GM23338 (cell line): ENCODE results near the gene COX8A. TPM values are rescaled to one million over a fixed set of nuclear protein-coding genes. Genes with fewer than 3 reads are reported as not detected.

Experiments
- ATAC-seq: fragments of 200-7000 bp; cut with Tn5 transposase; 3 replicates; pipeline ENCODE4 v1.9.1; 2020
- DNase-seq: peaks from one replicate; pipeline ENCODE4 v3.0.0-alpha.2; 2015; ENCODE audit warnings: low spot score
- H2AFZ ChIP-seq: fragments of 200-600 bp; sonication (generic); 2 replicates; pipeline ENCODE4 v1.8.0; 2016; ENCODE audit warnings: antibody characterized with exemption, mild to moderate bottlenecking, moderate library complexity
- H3F3A ChIP-seq: fragments of 200-600 bp; sonication (generic); replicated peaks from 2 replicates; pipeline ENCODE4 v1.8.0; 2017; ENCODE audit warnings: antibody characterized with exemption, mixed run types, low read depth
- H3K27ac ChIP-seq: fragments of 200-600 bp; sonication (generic); 2 replicates; pipeline ENCODE4 v1.6.1; 2016; ENCODE audit warnings: low read depth
- H3K27me3 ChIP-seq: fragments of 200-600 bp; sonication (generic); 2 replicates; pipeline ENCODE4 v1.8.0; 2016; ENCODE audit warnings: mild to moderate bottlenecking, mixed run types, moderate library complexity; ENCODE audit not compliant: insufficient read depth
- H3K36me3 ChIP-seq: fragments of 200-600 bp; sonication (generic); 2 replicates; pipeline ENCODE4 v1.8.0; 2016; ENCODE audit warnings: mild to moderate bottlenecking; ENCODE audit not compliant: insufficient read depth
- H3K4me1 ChIP-seq: fragments of 200-600 bp; sonication (generic); 2 replicates; pipeline ENCODE4 v1.8.0; 2016; ENCODE audit warnings: mild to moderate bottlenecking, moderate library complexity; ENCODE audit not compliant: insufficient read depth
- H3K4me2 ChIP-seq: fragments of 200-600 bp; sonication (generic); 2 replicates; pipeline ENCODE4 v1.7.1; 2017; ENCODE audit warnings: mixed run types
- H3K4me3 ChIP-seq: fragments of 200-600 bp; sonication (generic); 2 replicates; pipeline ENCODE4 v1.6.1; 2016; ENCODE audit warnings: mixed run types
- H3K79me2 ChIP-seq: fragments of 200-600 bp; sonication (generic); replicated peaks from 2 replicates; pipeline ENCODE4 v1.8.0; 2017; ENCODE audit warnings: mild to moderate bottlenecking; ENCODE audit not compliant: insufficient read depth
- H3K9me2 ChIP-seq: fragments of 200-600 bp; sonication (generic); 2 replicates; pipeline ENCODE4 v1.8.0; 2017; ENCODE audit not compliant: insufficient read depth
- H4K20me1 ChIP-seq: fragments of 200-600 bp; sonication (generic); replicated peaks from 2 replicates; pipeline ENCODE4 v1.8.0; 2017; ENCODE audit warnings: mild to moderate bottlenecking; ENCODE audit not compliant: insufficient read depth
- H3K27ac Mint-ChIP-seq: 2 replicates; pipeline ENCODE4 v1.8.0; 2020; ENCODE audit warnings: inconsistent platforms, mild to moderate bottlenecking, moderate library complexity, mixed read lengths
- H3K27me3 Mint-ChIP-seq: 3 replicates; pipeline ENCODE4 v1.8.0; 2022; ENCODE audit warnings: low read depth, mild to moderate bottlenecking, moderate library complexity, mixed read lengths, inconsistent platforms; ENCODE audit not compliant: insufficient read depth, poor library complexity
- H3K36me3 Mint-ChIP-seq: 3 replicates; pipeline ENCODE4 v1.8.0; 2021; ENCODE audit warnings: low read depth, mild to moderate bottlenecking, inconsistent platforms, moderate library complexity, mixed read lengths
- H3K4me1 Mint-ChIP-seq: 3 replicates; pipeline ENCODE4 v1.8.0; 2020; ENCODE audit warnings: mild to moderate bottlenecking, inconsistent platforms, mixed read lengths
- H3K4me3 Mint-ChIP-seq: 3 replicates; pipeline ENCODE4 v1.8.0; 2021; ENCODE audit warnings: moderate library complexity, mild to moderate bottlenecking, inconsistent platforms, mixed read lengths
- H3K9me3 Mint-ChIP-seq: 3 replicates; pipeline ENCODE4 v1.8.0; 2020; ENCODE audit warnings: moderate library complexity, mild to moderate bottlenecking, inconsistent platforms, mixed read lengths
- CREB1 ChIP-seq: fragments of 250-450 bp; sonication (Bioruptor Pico); IDR thresholded peaks from 2 replicates; pipeline ENCODE4 v1.5.0; 2020; ENCODE audit warnings: low read depth, mild to moderate bottlenecking, moderate library complexity
- EZH2 ChIP-seq: fragments of 200-600 bp; sonication (generic); IDR thresholded peaks from one replicate; pipeline ENCODE4 v1.8.0; 2017; ENCODE audit warnings: antibody characterized with exemption, mild to moderate bottlenecking, low read depth; ENCODE audit not compliant: unreplicated experiment
- EZH2phosphoT487 ChIP-seq: fragments of 200-600 bp; sonication (generic); IDR thresholded peaks from one replicate; pipeline ENCODE4 v1.8.1; 2018; ENCODE audit warnings: antibody characterized with exemption; ENCODE audit not compliant: unreplicated experiment
- JUNB ChIP-seq: IDR thresholded peaks from one replicate; pipeline ENCODE4 v1.6.1; 2016; ENCODE audit warnings: antibody characterized with exemption; ENCODE audit not compliant: unreplicated experiment
- NANOG ChIP-seq: IDR thresholded peaks from 2 replicates; pipeline ENCODE4 v1.6.1; 2016; ENCODE audit warnings: antibody characterized with exemption, borderline replicate concordance
- POLR2AphosphoS5 ChIP-seq: IDR thresholded peaks from 2 replicates; pipeline ENCODE4 v1.6.1; 2016; ENCODE audit warnings: antibody characterized with exemption, low read depth
- STAT1 ChIP-seq: IDR thresholded peaks from one replicate; pipeline ENCODE4 v1.6.1; 2016; ENCODE audit warnings: antibody characterized with exemption; ENCODE audit not compliant: unreplicated experiment
- ZNF114 ChIP-seq: fragments of 250-450 bp; sonication (Bioruptor Pico); IDR thresholded peaks from 2 replicates; pipeline ENCODE4 v1.5.0; 2020; ENCODE audit warnings: mild to moderate bottlenecking, moderate library complexity
- ZNF331 ChIP-seq: fragments of 250-450 bp; sonication (Bioruptor Pico); IDR thresholded peaks from 2 replicates; pipeline ENCODE4 v1.5.0; 2020; ENCODE audit warnings: low read depth, mild to moderate bottlenecking, moderate library complexity
- polyA plus RNA-seq: library from polyadenylated mRNA; unstranded; fragments of >200 nt; fragmentation: Nextera tagmentation; extraction: Ambion mirVana; gene quantifications from 2 replicates; pipeline ENCODE4 v1.2.1, GENCODE V29; 2016
- total RNA-seq: library from RNA; depleted of rRNA; stranded (reverse); fragments of >200 nt; shearing (Covaris generic); gene quantifications from 2 replicates; pipeline ENCODE4 v1.2.3, GENCODE V29; 2014
- TF ChIP-seq, protein P1 (sequence below), 2 experiments: fragments of 200-600 bp in 1 of 2; sonication (generic) in 1 of 2; conservative IDR thresholded peaks; 2 replicates each; pipeline versions ENCODE4 v1.5.1 to v1.6.1; 2016 to 2017; ENCODE audit warnings: antibody characterized with exemption in 2 of 2, low read depth in 2 of 2, mild to moderate bottlenecking in 2 of 2, moderate library complexity in 1 of 2
- TF ChIP-seq, protein P2 (sequence below): IDR thresholded peaks from 2 replicates; pipeline ENCODE4 v1.6.1; 2016; ENCODE audit warnings: antibody characterized with exemption
- TF ChIP-seq, protein P3 (sequence below): IDR thresholded peaks from one replicate; pipeline ENCODE4 v1.6.1; 2018; ENCODE audit warnings: antibody characterized with exemption; ENCODE audit not compliant: unreplicated experiment
- TF ChIP-seq, protein P4 (sequence below): fragments of 250-450 bp; sonication (Bioruptor Pico); IDR thresholded peaks from 2 replicates; pipeline ENCODE4 v1.5.0; 2020; ENCODE audit warnings: mild to moderate bottlenecking, moderate library complexity

The COX8A gene
- total and polyA plus RNA-seq, 2 experiments from 2014 or later, result 427 to 483 TPM

DNA sequence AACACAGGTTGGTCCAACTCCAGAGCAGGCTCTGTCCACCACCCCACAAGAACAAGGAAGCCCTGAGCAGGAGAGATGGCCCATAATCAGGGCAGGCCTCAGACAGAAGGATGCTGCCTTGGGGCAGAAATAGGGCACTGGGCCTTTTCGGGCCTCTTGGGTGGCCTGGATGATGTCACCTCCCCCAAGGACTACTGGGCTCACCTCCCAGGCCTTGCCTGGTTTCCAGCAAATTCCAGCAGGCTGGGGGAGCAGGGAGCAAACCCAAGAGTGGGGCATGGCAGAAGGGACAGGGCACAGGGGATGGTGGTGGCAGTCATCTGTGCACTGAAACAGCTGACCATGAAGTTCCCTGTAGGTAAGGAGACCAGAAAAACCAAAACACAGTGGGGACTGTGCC is 41.0 kb upstream of the COX8A start:
- DNase-seq (no peak), ATAC-seq (no peak)
- Mint-ChIP-seq H3K4me3 (no peak overlapping the region), H3K27me3 (peaks cover 8% of the 10 kb centered on the region), H3K36me3 (no peaks in the 10 kb centered on the region), H3K9me3 (no peaks in the 10 kb centered on the region), H3K4me1 (peaks cover 9% of the 10 kb centered on the region), H3K27ac (no peak overlapping the region)
- Histone ChIP-seq H3K4me1 (peaks cover 8% of the 10 kb centered on the region), H3K4me3 (no peak overlapping the region), H3K27me3 (peaks cover 12% of the 10 kb centered on the region), H3K36me3 (no peaks in the 10 kb centered on the region), H2AFZ (no peak overlapping the region), H3K79me2 (no peaks in the 10 kb centered on the region), H3K9me2 (no peaks in the 10 kb centered on the region), H4K20me1 (no peaks in the 10 kb centered on the region), H3F3A (peaks cover 10% of the 10 kb centered on the region), H3K27ac (no peak overlapping the region), H3K4me2 (no peak overlapping the region)
- TF ChIP-seq, protein P1, sequence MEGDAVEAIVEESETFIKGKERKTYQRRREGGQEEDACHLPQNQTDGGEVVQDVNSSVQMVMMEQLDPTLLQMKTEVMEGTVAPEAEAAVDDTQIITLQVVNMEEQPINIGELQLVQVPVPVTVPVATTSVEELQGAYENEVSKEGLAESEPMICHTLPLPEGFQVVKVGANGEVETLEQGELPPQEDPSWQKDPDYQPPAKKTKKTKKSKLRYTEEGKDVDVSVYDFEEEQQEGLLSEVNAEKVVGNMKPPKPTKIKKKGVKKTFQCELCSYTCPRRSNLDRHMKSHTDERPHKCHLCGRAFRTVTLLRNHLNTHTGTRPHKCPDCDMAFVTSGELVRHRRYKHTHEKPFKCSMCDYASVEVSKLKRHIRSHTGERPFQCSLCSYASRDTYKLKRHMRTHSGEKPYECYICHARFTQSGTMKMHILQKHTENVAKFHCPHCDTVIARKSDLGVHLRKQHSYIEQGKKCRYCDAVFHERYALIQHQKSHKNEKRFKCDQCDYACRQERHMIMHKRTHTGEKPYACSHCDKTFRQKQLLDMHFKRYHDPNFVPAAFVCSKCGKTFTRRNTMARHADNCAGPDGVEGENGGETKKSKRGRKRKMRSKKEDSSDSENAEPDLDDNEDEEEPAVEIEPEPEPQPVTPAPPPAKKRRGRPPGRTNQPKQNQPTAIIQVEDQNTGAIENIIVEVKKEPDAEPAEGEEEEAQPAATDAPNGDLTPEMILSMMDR (conservative IDR thresholded peaks at IDR 0.05; ENCODE audit: low read depth in 2 of 2), result no peak
- TF ChIP-seq ZNF114 (CRISPR knock-in tag) (no peak), STAT1 (no peak), JUNB (no peak), EZH2 (no peak), POLR2AphosphoS5 (no peak), NANOG (no peak), CREB1 (CRISPR knock-in tag) (no peak), EZH2phosphoT487 (no peak), ZNF331 (CRISPR knock-in tag) (no peak)
- TF ChIP-seq, protein P2, sequence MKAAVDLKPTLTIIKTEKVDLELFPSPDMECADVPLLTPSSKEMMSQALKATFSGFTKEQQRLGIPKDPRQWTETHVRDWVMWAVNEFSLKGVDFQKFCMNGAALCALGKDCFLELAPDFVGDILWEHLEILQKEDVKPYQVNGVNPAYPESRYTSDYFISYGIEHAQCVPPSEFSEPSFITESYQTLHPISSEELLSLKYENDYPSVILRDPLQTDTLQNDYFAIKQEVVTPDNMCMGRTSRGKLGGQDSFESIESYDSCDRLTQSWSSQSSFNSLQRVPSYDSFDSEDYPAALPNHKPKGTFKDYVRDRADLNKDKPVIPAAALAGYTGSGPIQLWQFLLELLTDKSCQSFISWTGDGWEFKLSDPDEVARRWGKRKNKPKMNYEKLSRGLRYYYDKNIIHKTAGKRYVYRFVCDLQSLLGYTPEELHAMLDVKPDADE, result no peak
- TF ChIP-seq, protein P3, sequence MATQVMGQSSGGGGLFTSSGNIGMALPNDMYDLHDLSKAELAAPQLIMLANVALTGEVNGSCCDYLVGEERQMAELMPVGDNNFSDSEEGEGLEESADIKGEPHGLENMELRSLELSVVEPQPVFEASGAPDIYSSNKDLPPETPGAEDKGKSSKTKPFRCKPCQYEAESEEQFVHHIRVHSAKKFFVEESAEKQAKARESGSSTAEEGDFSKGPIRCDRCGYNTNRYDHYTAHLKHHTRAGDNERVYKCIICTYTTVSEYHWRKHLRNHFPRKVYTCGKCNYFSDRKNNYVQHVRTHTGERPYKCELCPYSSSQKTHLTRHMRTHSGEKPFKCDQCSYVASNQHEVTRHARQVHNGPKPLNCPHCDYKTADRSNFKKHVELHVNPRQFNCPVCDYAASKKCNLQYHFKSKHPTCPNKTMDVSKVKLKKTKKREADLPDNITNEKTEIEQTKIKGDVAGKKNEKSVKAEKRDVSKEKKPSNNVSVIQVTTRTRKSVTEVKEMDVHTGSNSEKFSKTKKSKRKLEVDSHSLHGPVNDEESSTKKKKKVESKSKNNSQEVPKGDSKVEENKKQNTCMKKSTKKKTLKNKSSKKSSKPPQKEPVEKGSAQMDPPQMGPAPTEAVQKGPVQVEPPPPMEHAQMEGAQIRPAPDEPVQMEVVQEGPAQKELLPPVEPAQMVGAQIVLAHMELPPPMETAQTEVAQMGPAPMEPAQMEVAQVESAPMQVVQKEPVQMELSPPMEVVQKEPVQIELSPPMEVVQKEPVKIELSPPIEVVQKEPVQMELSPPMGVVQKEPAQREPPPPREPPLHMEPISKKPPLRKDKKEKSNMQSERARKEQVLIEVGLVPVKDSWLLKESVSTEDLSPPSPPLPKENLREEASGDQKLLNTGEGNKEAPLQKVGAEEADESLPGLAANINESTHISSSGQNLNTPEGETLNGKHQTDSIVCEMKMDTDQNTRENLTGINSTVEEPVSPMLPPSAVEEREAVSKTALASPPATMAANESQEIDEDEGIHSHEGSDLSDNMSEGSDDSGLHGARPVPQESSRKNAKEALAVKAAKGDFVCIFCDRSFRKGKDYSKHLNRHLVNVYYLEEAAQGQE, result no peak
- TF ChIP-seq, protein P4, sequence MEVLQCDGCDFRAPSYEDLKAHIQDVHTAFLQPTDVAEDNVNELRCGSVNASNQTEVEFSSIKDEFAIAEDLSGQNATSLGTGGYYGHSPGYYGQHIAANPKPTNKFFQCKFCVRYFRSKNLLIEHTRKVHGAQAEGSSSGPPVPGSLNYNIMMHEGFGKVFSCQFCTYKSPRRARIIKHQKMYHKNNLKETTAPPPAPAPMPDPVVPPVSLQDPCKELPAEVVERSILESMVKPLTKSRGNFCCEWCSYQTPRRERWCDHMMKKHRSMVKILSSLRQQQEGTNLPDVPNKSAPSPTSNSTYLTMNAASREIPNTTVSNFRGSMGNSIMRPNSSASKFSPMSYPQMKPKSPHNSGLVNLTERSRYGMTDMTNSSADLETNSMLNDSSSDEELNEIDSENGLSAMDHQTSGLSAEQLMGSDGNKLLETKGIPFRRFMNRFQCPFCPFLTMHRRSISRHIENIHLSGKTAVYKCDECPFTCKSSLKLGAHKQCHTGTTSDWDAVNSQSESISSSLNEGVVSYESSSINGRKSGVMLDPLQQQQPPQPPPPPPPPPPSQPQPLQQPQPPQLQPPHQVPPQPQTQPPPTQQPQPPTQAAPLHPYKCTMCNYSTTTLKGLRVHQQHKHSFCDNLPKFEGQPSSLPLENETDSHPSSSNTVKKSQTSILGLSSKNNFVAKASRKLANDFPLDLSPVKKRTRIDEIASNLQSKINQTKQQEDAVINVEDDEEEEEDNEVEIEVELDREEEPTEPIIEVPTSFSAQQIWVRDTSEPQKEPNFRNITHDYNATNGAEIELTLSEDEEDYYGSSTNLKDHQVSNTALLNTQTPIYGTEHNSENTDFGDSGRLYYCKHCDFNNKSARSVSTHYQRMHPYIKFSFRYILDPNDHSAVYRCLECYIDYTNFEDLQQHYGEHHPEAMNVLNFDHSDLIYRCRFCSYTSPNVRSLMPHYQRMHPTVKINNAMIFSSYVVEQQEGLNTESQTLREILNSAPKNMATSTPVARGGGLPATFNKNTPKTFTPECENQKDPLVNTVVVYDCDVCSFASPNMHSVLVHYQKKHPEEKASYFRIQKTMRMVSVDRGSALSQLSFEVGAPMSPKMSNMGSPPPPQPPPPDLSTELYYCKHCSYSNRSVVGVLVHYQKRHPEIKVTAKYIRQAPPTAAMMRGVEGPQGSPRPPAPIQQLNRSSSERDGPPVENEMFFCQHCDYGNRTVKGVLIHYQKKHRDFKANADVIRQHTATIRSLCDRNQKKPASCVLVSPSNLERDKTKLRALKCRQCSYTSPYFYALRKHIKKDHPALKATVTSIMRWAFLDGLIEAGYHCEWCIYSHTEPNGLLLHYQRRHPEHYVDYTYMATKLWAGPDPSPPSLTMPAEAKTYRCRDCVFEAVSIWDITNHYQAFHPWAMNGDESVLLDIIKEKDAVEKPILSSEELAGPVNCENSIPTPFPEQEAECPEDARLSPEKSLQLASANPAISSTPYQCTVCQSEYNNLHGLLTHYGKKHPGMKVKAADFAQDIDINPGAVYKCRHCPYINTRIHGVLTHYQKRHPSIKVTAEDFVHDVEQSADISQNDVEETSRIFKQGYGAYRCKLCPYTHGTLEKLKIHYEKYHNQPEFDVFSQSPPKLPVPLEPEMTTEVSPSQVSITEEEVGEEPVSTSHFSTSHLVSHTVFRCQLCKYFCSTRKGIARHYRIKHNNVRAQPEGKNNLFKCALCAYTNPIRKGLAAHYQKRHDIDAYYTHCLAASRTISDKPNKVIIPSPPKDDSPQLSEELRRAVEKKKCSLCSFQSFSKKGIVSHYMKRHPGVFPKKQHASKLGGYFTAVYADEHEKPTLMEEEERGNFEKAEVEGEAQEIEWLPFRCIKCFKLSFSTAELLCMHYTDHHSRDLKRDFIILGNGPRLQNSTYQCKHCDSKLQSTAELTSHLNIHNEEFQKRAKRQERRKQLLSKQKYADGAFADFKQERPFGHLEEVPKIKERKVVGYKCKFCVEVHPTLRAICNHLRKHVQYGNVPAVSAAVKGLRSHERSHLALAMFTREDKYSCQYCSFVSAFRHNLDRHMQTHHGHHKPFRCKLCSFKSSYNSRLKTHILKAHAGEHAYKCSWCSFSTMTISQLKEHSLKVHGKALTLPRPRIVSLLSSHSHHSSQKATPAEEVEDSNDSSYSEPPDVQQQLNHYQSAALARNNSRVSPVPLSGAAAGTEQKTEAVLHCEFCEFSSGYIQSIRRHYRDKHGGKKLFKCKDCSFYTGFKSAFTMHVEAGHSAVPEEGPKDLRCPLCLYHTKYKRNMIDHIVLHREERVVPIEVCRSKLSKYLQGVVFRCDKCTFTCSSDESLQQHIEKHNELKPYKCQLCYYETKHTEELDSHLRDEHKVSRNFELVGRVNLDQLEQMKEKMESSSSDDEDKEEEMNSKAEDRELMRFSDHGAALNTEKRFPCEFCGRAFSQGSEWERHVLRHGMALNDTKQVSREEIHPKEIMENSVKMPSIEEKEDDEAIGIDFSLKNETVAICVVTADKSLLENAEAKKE (CRISPR knock-in tag), result no peak
